Upper lobe of left lung (tissue), 6 donors: ENCODE data around the gene ZNF581. TPM values are rescaled to one million over a fixed set of nuclear protein-coding genes. Genes with fewer than 3 reads are reported as not detected.
A peak's percentile ranks its signal among the peaks of the same experiment; 100 is the strongest.

Source experiments
- ATAC-seq, 2 donors: fragments of 200-7000 bp; cut with Tn5 transposase; one replicate each; pipeline ENCODE4 v1.9.1; 2022; ENCODE audit warnings: mild to moderate bottlenecking in 2 of 2, moderate library complexity in 2 of 2; ENCODE audit not compliant: low FRiP score in 2 of 2
- DNase-seq, 2 donors: peaks; one replicate each; pipeline ENCODE4 v3.0.0-alpha.2; 2019 to 2020
- H3K27ac ChIP-seq, 4 donors: fragments of 200-600 bp; sonication (generic); one replicate each; pipeline ENCODE4 v1.5.1; 2016 to 2019
- H3K27me3 ChIP-seq, 4 donors: fragments of 200-600 bp; sonication (generic); one replicate each; pipeline ENCODE4 v1.5.1; 2017 to 2019
- H3K36me3 ChIP-seq, 4 donors: fragments of 200-600 bp; sonication (generic); one replicate each; pipeline ENCODE4 v1.5.1; 2016 to 2019
- H3K4me1 ChIP-seq, 4 donors: fragments of 200-600 bp; sonication (generic); one replicate each; pipeline ENCODE4 v1.5.1; 2018 to 2019
- H3K4me3 ChIP-seq, 4 donors: fragments of 200-600 bp; sonication (generic); one replicate each; pipeline ENCODE4 v1.5.1; 2017 to 2019; ENCODE audit warnings: mild to moderate bottlenecking in 2 of 4, moderate library complexity in 1 of 4
- H3K9me3 ChIP-seq, 4 donors: fragments of 200-600 bp; sonication (generic); one replicate each; pipeline ENCODE4 v1.5.1; 2018 to 2019
- EP300 ChIP-seq, 4 donors: sonication (generic); formaldehyde crosslinking; IDR thresholded peaks; one replicate each; pipeline ENCODE4 v1.5.1; 2017; ENCODE audit warnings: antibody characterized with exemption in 4 of 4, control low read depth in 2 of 4
- POLR2A ChIP-seq, 4 donors: fragments of 450-650 bp; IDR thresholded peaks; one replicate each; pipeline ENCODE4 v1.5.1; 2016 to 2017; ENCODE audit warnings: antibody characterized with exemption in 4 of 4, mild to moderate bottlenecking in 2 of 4
- POLR2AphosphoS5 ChIP-seq, 2 donors: sonication (generic); formaldehyde crosslinking; IDR thresholded peaks; one replicate each; pipeline ENCODE4 v1.5.1; 2017; ENCODE audit warnings: antibody characterized with exemption in 2 of 2
- WGBS, 2 donors: methylation state at CpG; one replicate each; pipeline ENCODE4 v1.1.5; 2017 to 2018; 5-methylcytosine and 5-hydroxymethylcytosine counted together
- total RNA-seq, 6 donors: library from RNA; depleted of rRNA in 4 of 6; stranded (reverse); fragments of >200 nt in 4 of 6; gene quantifications; one replicate each; pipeline versions ENCODE4 v1.1.0 to v1.2.1, GENCODE V29; 2016 to 2021
- TF ChIP-seq, protein P1 (sequence below), 6 experiments: fragments of 450-650 bp in 4 of 6; fragments of 200-600 bp in 2 of 6; sonication (generic) in 2 of 6; IDR thresholded peaks; one replicate each; pipeline ENCODE4 v1.5.1; 2016 to 2019; ENCODE audit warnings: antibody characterized with exemption in 6 of 6
- donor health status: DM: no; HTN: no; CAD: no; lungs with moderate emphysema.
- donor health status: DM: no; HTN: yes; CAD: no; lungs with severe emphysema.

Gene ZNF581
- total RNA-seq, 6 donors from 2014 or later, result 15.6 to 38.8 (median 21.9) TPM

DNA sequence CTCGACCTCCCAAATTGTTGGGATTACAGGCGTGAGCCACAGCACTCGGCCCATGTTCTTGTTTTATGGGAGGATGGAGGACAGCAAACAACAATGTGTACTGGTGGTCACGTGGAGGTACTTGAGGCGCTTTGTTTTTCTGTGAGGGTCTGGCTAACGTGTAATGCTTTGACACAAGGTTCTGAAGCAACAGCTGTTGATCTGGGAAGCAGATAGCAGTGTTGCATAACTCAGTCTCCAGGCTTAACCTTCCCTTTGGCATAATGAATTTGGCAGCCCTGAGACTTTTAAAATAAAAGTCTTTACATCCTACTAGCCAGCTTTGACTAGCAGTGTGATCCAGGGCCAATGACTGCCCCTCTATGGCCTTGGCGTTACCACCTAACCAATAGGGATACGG lies 9.6 kb upstream of the ZNF581 start:
- DNase-seq (no peak), ATAC-seq (no peak)
- peak overlapping the region in 1 of 4 donors; percentile 100 for H3K27ac ChIP-seq
- no peaks in the 10 kb centered on the region for H3K27me3 ChIP-seq
- H3K36me3 ChIP-seq, result peaks cover 0 to 4% (median 2%) of the 10 kb centered on the region in 4 donors
- TF ChIP-seq POLR2A (IDR thresholded peaks at IDR 0.05), result no peak
- no peak for TF ChIP-seq POLR2AphosphoS5 (IDR thresholded peaks at IDR 0.05)
- TF ChIP-seq, protein P1, sequence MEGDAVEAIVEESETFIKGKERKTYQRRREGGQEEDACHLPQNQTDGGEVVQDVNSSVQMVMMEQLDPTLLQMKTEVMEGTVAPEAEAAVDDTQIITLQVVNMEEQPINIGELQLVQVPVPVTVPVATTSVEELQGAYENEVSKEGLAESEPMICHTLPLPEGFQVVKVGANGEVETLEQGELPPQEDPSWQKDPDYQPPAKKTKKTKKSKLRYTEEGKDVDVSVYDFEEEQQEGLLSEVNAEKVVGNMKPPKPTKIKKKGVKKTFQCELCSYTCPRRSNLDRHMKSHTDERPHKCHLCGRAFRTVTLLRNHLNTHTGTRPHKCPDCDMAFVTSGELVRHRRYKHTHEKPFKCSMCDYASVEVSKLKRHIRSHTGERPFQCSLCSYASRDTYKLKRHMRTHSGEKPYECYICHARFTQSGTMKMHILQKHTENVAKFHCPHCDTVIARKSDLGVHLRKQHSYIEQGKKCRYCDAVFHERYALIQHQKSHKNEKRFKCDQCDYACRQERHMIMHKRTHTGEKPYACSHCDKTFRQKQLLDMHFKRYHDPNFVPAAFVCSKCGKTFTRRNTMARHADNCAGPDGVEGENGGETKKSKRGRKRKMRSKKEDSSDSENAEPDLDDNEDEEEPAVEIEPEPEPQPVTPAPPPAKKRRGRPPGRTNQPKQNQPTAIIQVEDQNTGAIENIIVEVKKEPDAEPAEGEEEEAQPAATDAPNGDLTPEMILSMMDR (IDR thresholded peaks at IDR 0.05), result no peak
- TF ChIP-seq EP300 (IDR thresholded peaks at IDR 0.05), result no peak
- no peaks in the 10 kb centered on the region for H3K9me3 ChIP-seq
- 71 to 92% methylated on average over 8 of the region's 8 CpGs for WGBS, 2 donors
- peaks cover 33 to 51% (median 34%) of the 10 kb centered on the region in 4 donors for H3K4me1 ChIP-seq
- no peak overlapping the region for H3K4me3 ChIP-seq

DNA sequence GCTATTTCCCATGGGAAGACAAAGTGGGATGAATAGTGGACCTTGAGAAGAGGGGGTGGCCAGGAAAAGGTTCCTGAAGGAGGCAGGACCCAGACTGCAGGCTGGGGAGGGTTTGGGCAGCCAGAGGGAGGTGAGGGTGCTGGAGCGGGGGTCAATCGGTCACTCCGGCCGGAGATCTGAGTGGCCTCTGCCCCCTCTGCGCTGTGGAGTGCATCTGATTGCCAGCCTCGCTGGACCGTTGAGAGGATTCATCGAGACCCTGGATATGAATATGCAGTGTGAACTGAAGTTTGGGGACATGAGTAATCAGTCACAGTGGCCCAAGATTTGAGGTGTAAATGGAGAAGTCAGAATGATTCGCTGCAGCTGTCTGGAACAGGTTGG lies 8.1 kb upstream of the ZNF581 start:
- H3K36me3 ChIP-seq, result peaks cover 0 to 4% (median 2%) of the 10 kb centered on the region in 4 donors
- peak overlapping the region; percentile 68 to 98 (median 82) for H3K4me3 ChIP-seq
- 6 to 7% methylated on average over 9 of the region's 9 CpGs for WGBS, 2 donors
- peaks cover 47 to 66% (median 49%) of the 10 kb centered on the region in 4 donors for H3K4me1 ChIP-seq
- no peaks in the 10 kb centered on the region for H3K9me3 ChIP-seq
- DNase-seq (no peak), ATAC-seq (no peak)
- H3K27ac ChIP-seq, result peak overlapping the region; percentile 92 to 100 (median 97)
- H3K27me3 ChIP-seq, result no peaks in the 10 kb centered on the region
- TF ChIP-seq, protein P1 (IDR thresholded peaks at IDR 0.05), result peak in 1 of 6 experiments; percentile 4
- no peak for TF ChIP-seq POLR2AphosphoS5 (IDR thresholded peaks at IDR 0.05)

DNA sequence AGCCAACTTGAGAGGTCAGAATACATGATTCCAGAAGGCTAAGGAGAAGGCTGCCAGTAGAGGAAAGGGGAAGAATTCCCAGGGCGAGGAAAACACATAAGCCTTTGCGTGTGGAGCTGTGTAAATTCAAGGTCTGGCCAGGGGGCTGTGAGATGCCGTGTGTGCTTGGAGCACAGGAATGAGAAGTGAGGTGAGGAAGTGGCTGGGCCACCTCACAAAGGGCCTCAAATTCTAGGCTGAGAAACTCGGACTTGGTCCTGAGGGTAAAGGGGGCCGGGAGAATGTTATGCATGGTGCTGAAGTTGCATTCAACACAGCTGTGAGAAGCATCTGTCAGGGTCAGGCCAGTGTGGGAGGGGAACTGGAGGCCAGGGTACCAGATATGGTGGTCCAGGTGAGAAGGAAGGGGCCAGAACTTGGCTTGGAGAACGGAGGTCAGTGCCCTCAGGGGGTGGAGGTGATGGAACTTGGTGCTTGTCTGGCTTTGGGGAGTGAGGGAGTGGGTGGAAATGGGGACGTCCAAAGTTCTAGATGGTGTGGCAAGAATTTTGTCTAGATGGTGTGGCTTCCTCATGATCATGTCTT lies 7.5 kb upstream of the ZNF581 start:
- no peak for TF ChIP-seq POLR2AphosphoS5 (IDR thresholded peaks at IDR 0.05)
- no peak for TF ChIP-seq EP300 (IDR thresholded peaks at IDR 0.05)
- TF ChIP-seq, protein P1 (IDR thresholded peaks at IDR 0.05), result no peak
- no peak for TF ChIP-seq POLR2A (IDR thresholded peaks at IDR 0.05)
- ATAC-seq, result no peak
- Histone ChIP-seq H3K9me3 (no peaks in the 10 kb centered on the region), H3K27ac (peak overlapping the region; percentile 92 to 100 (median 97)), H3K27me3 (no peaks in the 10 kb centered on the region), H3K4me3 (peak overlapping the region; percentile 68 to 98 (median 82)), H3K36me3 (peaks cover 0 to 4% (median 2%) of the 10 kb centered on the region in 4 donors), H3K4me1 (peaks cover 51 to 72% (median 53%) of the 10 kb centered on the region in 4 donors)
- WGBS, 2 donors, result 67% methylated on average over 7 of the region's 7 CpGs
- no peak for DNase-seq

DNA sequence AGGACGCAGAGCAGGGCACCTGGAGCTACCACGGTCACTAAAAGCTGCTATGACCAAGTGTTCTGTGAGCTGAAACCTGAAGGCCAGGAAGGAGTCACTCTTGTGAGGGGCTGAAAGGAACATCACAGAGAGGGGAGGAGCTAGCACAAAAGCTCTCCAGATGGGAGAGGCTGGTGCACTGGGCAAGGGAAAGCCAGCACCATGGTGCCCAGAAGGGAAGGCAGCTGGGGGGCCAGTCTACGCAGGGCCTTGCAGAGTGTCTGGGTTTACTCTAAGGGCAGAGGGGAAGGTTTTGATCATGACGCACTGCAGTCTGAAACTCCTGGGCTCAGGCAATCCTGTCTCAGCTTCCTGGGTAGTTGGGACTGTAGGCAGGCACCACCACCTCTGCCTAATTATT lies 6.7 kb upstream of the ZNF581 start:
- Histone ChIP-seq H3K4me1 (peaks cover 51 to 77% (median 55%) of the 10 kb centered on the region in 4 donors), H3K9me3 (no peaks in the 10 kb centered on the region), H3K27me3 (no peaks in the 10 kb centered on the region), H3K36me3 (peaks cover 0 to 4% (median 2%) of the 10 kb centered on the region in 4 donors), H3K27ac (no peak overlapping the region), H3K4me3 (no peak overlapping the region)
- DNase-seq (no peak), ATAC-seq (no peak)
- no peak for TF ChIP-seq POLR2AphosphoS5 (IDR thresholded peaks at IDR 0.05)
- no peak for TF ChIP-seq POLR2A (IDR thresholded peaks at IDR 0.05)
- WGBS, 2 donors, result 75 to 91% methylated on average over 4 of the region's 4 CpGs

DNA sequence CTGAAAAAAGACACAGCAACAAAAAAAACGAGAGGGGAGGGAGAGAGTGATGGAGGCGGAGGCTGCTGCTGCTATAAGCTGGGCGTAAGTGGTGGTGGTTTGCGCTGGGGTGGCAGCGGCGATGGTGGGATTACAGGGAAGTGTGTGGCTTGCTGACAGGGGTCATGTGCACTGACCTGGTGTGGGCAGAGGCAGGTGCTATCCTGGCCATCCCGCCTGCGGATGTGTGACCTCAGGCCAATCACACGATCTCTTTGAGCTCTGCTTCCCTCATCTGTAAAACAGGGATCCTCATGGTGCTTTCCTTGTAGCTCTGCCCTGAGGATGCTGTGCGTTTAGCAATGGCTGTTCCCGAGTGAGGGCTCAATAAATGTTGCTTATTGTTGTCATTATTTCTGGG lies 5.9 kb upstream of the ZNF581 start:
- Histone ChIP-seq H3K9me3 (no peaks in the 10 kb centered on the region), H3K36me3 (peaks cover 0 to 4% (median 2%) of the 10 kb centered on the region in 4 donors), H3K27me3 (no peaks in the 10 kb centered on the region), H3K27ac (no peak overlapping the region), H3K4me1 (peaks cover 58 to 77% (median 60%) of the 10 kb centered on the region in 4 donors), H3K4me3 (no peak overlapping the region)
- WGBS, 2 donors, result 86 to 91% methylated on average over 8 to 11 of the region's 11 CpGs
- TF ChIP-seq POLR2AphosphoS5 (IDR thresholded peaks at IDR 0.05) (no peak), POLR2A (IDR thresholded peaks at IDR 0.05) (peak in 1 of 4 donors; percentile 6)
- DNase-seq, result no peak
- no peak for ATAC-seq

DNA sequence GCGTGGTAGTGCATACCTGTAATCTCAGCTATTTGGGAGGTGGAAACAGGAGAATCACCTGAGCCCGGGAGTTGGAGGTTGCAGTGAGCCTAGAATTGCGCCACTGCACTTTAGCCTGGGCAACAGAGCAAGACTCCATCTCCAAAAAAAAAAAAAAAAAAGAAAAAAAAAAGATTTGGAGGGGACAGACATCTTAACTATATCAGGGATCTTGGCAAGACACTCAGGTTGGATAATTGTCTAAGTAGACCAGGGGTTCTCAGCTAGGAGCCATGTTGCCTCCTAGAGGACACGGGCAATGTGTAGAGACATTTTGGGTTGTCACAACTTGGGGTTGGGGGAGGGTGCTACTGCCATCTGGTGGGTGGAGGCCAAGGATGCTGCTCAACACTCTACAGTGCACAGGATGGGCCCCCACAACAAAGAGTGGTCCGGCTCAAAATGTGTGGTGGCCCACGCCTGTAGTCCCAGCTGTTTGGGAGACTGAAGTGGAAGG lies 4.5 kb upstream of the ZNF581 start:
- H3K4me3 ChIP-seq, result no peak overlapping the region
- H3K27ac ChIP-seq, result no peak overlapping the region
- WGBS, 2 donors, result 87 to 91% methylated on average over 6 of the region's 6 CpGs
- peaks cover 0 to 4% (median 2%) of the 10 kb centered on the region in 4 donors for H3K36me3 ChIP-seq
- no peak for ATAC-seq
- DNase-seq, result no peak
- no peaks in the 10 kb centered on the region for H3K9me3 ChIP-seq
- TF ChIP-seq POLR2AphosphoS5 (IDR thresholded peaks at IDR 0.05) (no peak), EP300 (IDR thresholded peaks at IDR 0.05) (no peak)
- TF ChIP-seq, protein P1 (IDR thresholded peaks at IDR 0.05), result peak in 5 of 6 experiments; percentile 10 to 50 (median 27)
- peaks cover 63 to 88% (median 68%) of the 10 kb centered on the region in 4 donors for H3K4me1 ChIP-seq
- H3K27me3 ChIP-seq, result no peaks in the 10 kb centered on the region
